Panc1 (cell line): ENCODE results near the gene IQSEC1. TPM values are rescaled to one million over a fixed set of nuclear protein-coding genes. Genes with fewer than 3 reads are reported as not detected.

Experiments
- ATAC-seq: fragments of 200-7000 bp; cut with Tn5 transposase; 2 replicates; pipeline ENCODE4 v1.9.1; 2020; ENCODE audit warnings: mild to moderate bottlenecking, moderate library complexity
- BruUV-seq: library from RNA; stranded (reverse); fragments of 400-500 nt; replicated peaks from 2 replicates; lab custom pipeline; 2021; lab: Mats Ljungman, UMichigan
- CTCF ChIA-PET: fragments of 300-600 bp; sonication (Branson Sonifier 250); formaldehyde crosslinking; loops from one replicate; lab custom pipeline; 2022; ENCODE audit warnings: antibody characterized with exemption; lab: Charles Lee
- POLR2A ChIA-PET: fragments of 300-600 bp; sonication (Branson Sonifier 250); formaldehyde crosslinking; loops from one replicate; lab custom pipeline; 2022; ENCODE audit warnings: antibody characterized with exemption; lab: Charles Lee
- DNase-seq: peaks from one replicate; pipeline ENCODE4 v3.0.0-alpha.2; 2010; ENCODE audit warnings: low read depth, low spot score
- H3K27ac ChIP-seq: 2 replicates; pipeline ENCODE4 v1.5.1; 2011; ENCODE audit warnings: mild to moderate bottlenecking, low read length, inconsistent platforms
- H3K27me3 ChIP-seq: fragments of 200-500 bp; sonication (Bioruptor generic); 2 replicates; pipeline ENCODE4 v1.6.0; 2014; ENCODE audit warnings: low read length, inconsistent platforms; ENCODE audit not compliant: control insufficient read depth, insufficient read depth
- H3K36me3 ChIP-seq: fragments of 200-500 bp; sonication (Bioruptor generic); 2 replicates; pipeline ENCODE4 v1.5.1; 2014; ENCODE audit warnings: inconsistent platforms, mild to moderate bottlenecking, low read length, moderate library complexity; ENCODE audit not compliant: control insufficient read depth, insufficient read depth
- H3K4me1 ChIP-seq: 2 replicates; pipeline ENCODE4 v1.5.1; 2011; ENCODE audit warnings: inconsistent platforms, mild to moderate bottlenecking, low read length, moderate library complexity; ENCODE audit not compliant: control insufficient read depth, insufficient read depth
- H3K4me3 ChIP-seq, 2 experiments: 2 replicates each; pipeline ENCODE4 v1.5.1; 2011 to 2012; ENCODE audit warnings: low read depth in 2 of 2, low read length in 2 of 2, mild to moderate bottlenecking in 2 of 2, inconsistent platforms in 1 of 2, moderate library complexity in 1 of 2
- H3K9me3 ChIP-seq: fragments of 200-500 bp; sonication (Bioruptor generic); 2 replicates; pipeline ENCODE4 v1.5.1; 2014; ENCODE audit warnings: low read depth, mild to moderate bottlenecking, inconsistent platforms, low read length, moderate library complexity; ENCODE audit not compliant: control insufficient read depth, insufficient read depth
- CTCF ChIP-seq: fragments of 450-650 bp; IDR thresholded peaks from 2 replicates; pipeline ENCODE4 v1.5.1; 2017; ENCODE audit warnings: mild to moderate bottlenecking
- POLR2AphosphoS5 ChIP-seq: IDR thresholded peaks from 2 replicates; pipeline ENCODE4 v1.6.1; 2012; ENCODE audit warnings: mild to moderate bottlenecking, low read depth, low read length, moderate library complexity
- REST ChIP-seq, 2 experiments: IDR thresholded peaks; 2 replicates each; pipeline ENCODE4 v1.6.1; 2011 to 2012; ENCODE audit warnings: low read depth in 2 of 2, control low read depth in 1 of 2, low read length in 1 of 2, mild to moderate bottlenecking in 1 of 2, moderate library complexity in 1 of 2; ENCODE audit not compliant: insufficient read depth in 1 of 2
- SIN3A ChIP-seq: IDR thresholded peaks from 2 replicates; pipeline ENCODE4 v1.6.1; 2012; ENCODE audit warnings: low read depth, mild to moderate bottlenecking, low read length, moderate library complexity, borderline replicate concordance; ENCODE audit not compliant: insufficient read depth
- TCF7L2 ChIP-seq: IDR thresholded peaks from 2 replicates; pipeline ENCODE4 v1.6.1; 2011; ENCODE audit warnings: mild to moderate bottlenecking, low read depth, low read length, inconsistent platforms
- in situ Hi-C: cut with HindIII; loops from 2 replicates; pipeline ENCODE4 v1.10.0; 2016; ENCODE audit warnings: low sequenced_read_pairs, low pct_unique_long_range_greater_than_20kb
- intact Hi-C: fragments of 100-400 bp; cut with micrococcal nuclease; formaldehyde crosslinking; loops from one replicate; pipeline ENCODE4 v1.10.0; 2022; ENCODE audit not compliant: unreplicated experiment
- total RNA-seq: library from RNA; stranded (reverse); gene quantifications from one replicate; pipeline ENCODE4 v1.2.1, GENCODE V29; 2021; ENCODE audit not compliant: unreplicated experiment

IQSEC1 gene
- total RNA-seq, 1 experiment from 2014 or later = 28.4 TPM

- Histone ChIP-seq H3K9me3 (no peaks in the 10 kb centered on the region), H3K4me1 (peaks cover 4% of the 10 kb centered on the region; the same call in 1 of the 2 replicates), H3K36me3 (no peaks in the 10 kb centered on the region), H3K27me3 (no peaks in the 10 kb centered on the region), H3K27ac (no peak overlapping the region), H3K4me3 (no peak overlapping the region)
- DNase-seq (no peak), ATAC-seq (no peak)
- intact Hi-C loops (no loop called here), in situ Hi-C loops (no loop called here)
- ChIA-PET POLR2A (interaction anchor here (0.6 kb wide), 1 partner anchor 218 kb away, joined by 7 read pairs; no protein-coding TSS in a partner anchor), CTCF (no interaction called here)
- BruUV-seq = no TSS peak
- TF ChIP-seq CTCF = no peak
- no peak for TF ChIP-seq POLR2AphosphoS5
- TF ChIP-seq TCF7L2 = no peak
- TF ChIP-seq SIN3A = no peak
- no peak for TF ChIP-seq REST (IDR thresholded peaks at IDR 0.05; ENCODE audit: insufficient read depth in 1 of 2, low read depth in 2 of 2, low read length in 1 of 2)
These were observed 108.3 kb downstream of the IQSEC1 start for GRCh38 chr3:12964711-12965612.

GRCh38 chr3:12963922-12964701 is 109.1 kb downstream of the IQSEC1 start:
- DNase-seq (no peak), ATAC-seq (no peak)
- Histone ChIP-seq H3K4me1 (peaks cover 4% of the 10 kb centered on the region; the same call in 1 of the 2 replicates), H3K27ac (no peak overlapping the region), H3K36me3 (no peaks in the 10 kb centered on the region), H3K27me3 (no peaks in the 10 kb centered on the region), H3K9me3 (no peaks in the 10 kb centered on the region), H3K4me3 (no peak overlapping the region)
- POLR2A ChIA-PET = no interaction called here
- BruUV-seq = no TSS peak
- CTCF ChIA-PET = no interaction called here
- TF ChIP-seq TCF7L2 (no peak), REST (IDR thresholded peaks at IDR 0.05; ENCODE audit: insufficient read depth in 1 of 2, low read depth in 2 of 2, low read length in 1 of 2) (no peak)
- intact Hi-C loops = no loop called here
- in situ Hi-C loops = no loop called here
